B cell (primary cell): Measurements from ENCODE around the gene NEGR1. TPM values are rescaled to one million over a fixed set of nuclear protein-coding genes. Genes with fewer than 3 reads are reported as not detected.

Source experiments
- ATAC-seq: fragments of 200-7000 bp; cut with Tn5 transposase; one replicate; pipeline ENCODE4 v1.10.0; 2021; ENCODE audit warnings: low read depth, mild to moderate bottlenecking, moderate number of reproducible peaks, moderate library complexity
- CTCF ChIA-PET: fragments of 350-600 bp; sonication (Branson Sonifier 250); formaldehyde crosslinking; loops from one replicate; lab custom pipeline; 2021; ENCODE audit warnings: antibody characterized with exemption, inconsistent platforms; lab: Charles Lee
- POLR2A ChIA-PET: fragments of 350-600 bp; sonication (Branson Sonifier 250); formaldehyde crosslinking; loops from one replicate; lab custom pipeline; 2021; ENCODE audit warnings: antibody characterized with exemption; lab: Charles Lee
- DNase-seq: peaks from one replicate; pipeline ENCODE4 v3.0.0; 2013
- H2AFZ ChIP-seq: 2 replicates; pipeline ENCODE4 v1.6.1; 2012; ENCODE audit warnings: mild to moderate bottlenecking, low read depth, low read length; ENCODE audit not compliant: insufficient read depth, poor library complexity, severe bottlenecking
- H3K27ac ChIP-seq, 2 donors: 1 replicate in 1 of 2; 2 replicates in 1 of 2; pipeline ENCODE4 v1.5.1; 2012 to 2013; ENCODE audit warnings: low read length in 2 of 2, mild to moderate bottlenecking in 2 of 2, moderate library complexity in 1 of 2
- H3K27me3 ChIP-seq, 4 experiments: fragments of 200-600 bp in 1 of 4; sonication (generic) in 1 of 4; replicated peaks in 1 of 4; 1 replicate in 2 of 4; 2 replicates in 2 of 4; pipeline versions ENCODE4 v1.6.1 to v1.7.0; 2013 to 2016; ENCODE audit warnings: low read length in 3 of 4, mild to moderate bottlenecking in 2 of 4, mixed read lengths in 1 of 4, moderate library complexity in 1 of 4; ENCODE audit not compliant: insufficient read depth in 4 of 4, control insufficient read depth in 3 of 4; ENCODE audit errors: control extremely low read depth in 1 of 4
- H3K36me3 ChIP-seq, 2 experiments: replicated peaks in 1 of 2; 1 replicate in 1 of 2; 2 replicates in 1 of 2; pipeline versions ENCODE4 v1.6.1 to v1.7.1; 2013; ENCODE audit warnings: low read length in 1 of 2; ENCODE audit not compliant: insufficient read depth in 2 of 2, control insufficient read depth in 1 of 2; ENCODE audit errors: control extremely low read depth in 1 of 2, extremely low read depth in 1 of 2
- H3K4me1 ChIP-seq, 2 donors: fragments of 200-600 bp in 1 of 2; sonication (generic) in 1 of 2; 1 replicate in 1 of 2; 2 replicates in 1 of 2; pipeline versions ENCODE4 v1.5.1 to v1.6.1; 2013 to 2017; ENCODE audit warnings: low read length in 2 of 2; ENCODE audit not compliant: control insufficient read depth in 2 of 2, insufficient read depth in 2 of 2
- H3K4me2 ChIP-seq: replicated peaks from 2 replicates; pipeline ENCODE3; 2012; ENCODE audit warnings: mild to moderate bottlenecking, low read depth, low read length; ENCODE audit not compliant: poor library complexity, severe bottlenecking
- H3K4me3 ChIP-seq, 5 experiments: fragments of 200-600 bp in 1 of 5; sonication (generic) in 1 of 5; 1 replicate in 3 of 5; 2 replicates in 2 of 5; pipeline versions ENCODE4 v1.5.1 to v1.7.0; 2011 to 2016; ENCODE audit warnings: low read length in 4 of 5, mild to moderate bottlenecking in 4 of 5, low read depth in 2 of 5, control low read depth in 1 of 5, moderate library complexity in 1 of 5; ENCODE audit not compliant: insufficient read depth in 1 of 5; ENCODE audit errors: control extremely low read depth in 1 of 5, extremely low read depth in 1 of 5
- H3K79me2 ChIP-seq: fragments of 200-600 bp; sonication (generic); one replicate; pipeline ENCODE4 v1.6.0; 2016; ENCODE audit warnings: low read length; ENCODE audit not compliant: control insufficient read depth, insufficient read depth
- H3K9ac ChIP-seq: fragments of 200-600 bp; sonication (generic); 2 replicates; pipeline ENCODE4 v1.6.1; 2017; ENCODE audit warnings: mild to moderate bottlenecking, low read length, moderate library complexity
- H3K9me3 ChIP-seq, 3 donors: one replicate each; pipeline versions ENCODE4 v1.6.1 to v1.7.1; 2013; ENCODE audit warnings: low read length in 2 of 3; ENCODE audit not compliant: control insufficient read depth in 2 of 3, insufficient read depth in 1 of 3; ENCODE audit errors: control extremely low read depth in 1 of 3
- H4K20me1 ChIP-seq: 2 replicates; pipeline ENCODE4 v1.6.0; 2012; ENCODE audit warnings: mild to moderate bottlenecking, low read length; ENCODE audit not compliant: insufficient read depth, control insufficient read depth, poor library complexity, severe bottlenecking
- H3K27ac Mint-ChIP-seq: one replicate; pipeline ENCODE4 v1.8.0; 2021; ENCODE audit warnings: mixed read lengths
- H3K27me3 Mint-ChIP-seq: one replicate; pipeline ENCODE4 v1.8.0; 2021; ENCODE audit warnings: mixed read lengths
- H3K4me1 Mint-ChIP-seq: one replicate; pipeline ENCODE4 v1.8.0; 2021; ENCODE audit warnings: mixed read lengths
- H3K4me3 Mint-ChIP-seq: one replicate; pipeline ENCODE4 v1.8.0; 2021; ENCODE audit warnings: mixed read lengths
- H3K9me3 Mint-ChIP-seq: one replicate; pipeline ENCODE4 v1.8.0; 2022; ENCODE audit warnings: mixed read lengths; ENCODE audit not compliant: insufficient read depth
- CTCF ChIP-seq: fragments of 200-600 bp; IDR thresholded peaks from one replicate; pipeline ENCODE4 v1.8.0; 2022; ENCODE audit warnings: antibody characterized with exemption, mild to moderate bottlenecking
- EZH2 ChIP-seq: IDR thresholded peaks from 2 replicates; pipeline ENCODE4 v1.6.1; 2012; ENCODE audit warnings: borderline replicate concordance, low read depth, mild to moderate bottlenecking, moderate library complexity, low read length; ENCODE audit not compliant: insufficient read depth, poor library complexity, severe bottlenecking
- WGBS: methylation state at CpG from one replicate; pipeline ENCODE4 v1.1.5; 2013; ENCODE audit warnings: missing lambda C conversion rate; ENCODE audit not compliant: insufficient coverage; 5-methylcytosine and 5-hydroxymethylcytosine counted together
- intact Hi-C: fragments of 100-400 bp; cut with micrococcal nuclease; formaldehyde crosslinking; loops from one replicate; pipeline ENCODE4 v1.10.0; 2022
- polyA plus RNA-seq: library from polyadenylated mRNA; depleted of rRNA; stranded (reverse); fragments of >200 nt; gene quantifications from 2 replicates; pipeline ENCODE4 v1.2.3, GENCODE V29; 2012
- total RNA-seq, 2 donors: library from RNA; stranded (reverse); fragments of 120-200 nt in 1 of 2; gene quantifications; 1 replicate in 1 of 2; 2 replicates in 1 of 2; pipeline versions ENCODE4 v1.2.3 to v1.2.4, GENCODE V29; 2013 to 2022

The NEGR1 gene
- total and polyA plus RNA-seq, 2 donors (not counting 1 experiment from before 2014, with no cell fraction given), result 0.01 TPM; not detected in 1

DNA sequence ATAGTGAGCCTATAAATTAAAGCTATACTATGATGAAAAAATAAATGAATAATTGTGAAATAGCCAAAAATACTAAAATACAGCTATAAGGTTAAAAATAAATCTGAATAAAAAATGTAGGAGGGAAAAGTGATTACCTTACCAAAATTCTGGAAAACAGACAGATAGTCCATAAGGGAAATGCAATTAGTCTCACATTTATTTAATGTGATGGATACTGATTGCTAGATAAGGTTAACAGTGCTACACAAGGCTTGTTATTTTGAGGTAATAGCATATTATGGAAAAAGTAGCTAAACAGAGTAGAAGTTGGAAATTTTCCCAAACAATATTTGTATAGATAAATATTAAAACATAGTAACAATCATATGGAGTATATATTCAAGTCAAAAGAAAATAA is 413.0 kb downstream of the NEGR1 start:
- no peak overlapping the region for H3K4me3 ChIP-seq
- TF ChIP-seq CTCF (no peak), EZH2 (no peak)
- H3K9me3 Mint-ChIP-seq, result peaks cover 2% of the 10 kb centered on the region
- H3K9ac ChIP-seq, result no peak overlapping the region
- H4K20me1 ChIP-seq, result no peaks in the 10 kb centered on the region
- H3K27ac Mint-ChIP-seq, result no peak overlapping the region
- DNase-seq (no peak), ATAC-seq (no peak)
- H3K79me2 ChIP-seq, result no peaks in the 10 kb centered on the region
- H3K36me3 ChIP-seq, result no peaks in the 10 kb centered on the region
- H3K4me3 Mint-ChIP-seq, result no peak overlapping the region
- CTCF ChIA-PET, result no interaction called here
- H3K4me1 Mint-ChIP-seq, result no peaks in the 10 kb centered on the region
- no peak overlapping the region for H3K4me2 ChIP-seq
- no peaks in the 10 kb centered on the region for H3K9me3 ChIP-seq
- intact Hi-C loops, result no loop called here
- H3K27me3 ChIP-seq, result no peaks in the 10 kb centered on the region
- no peaks in the 10 kb centered on the region for H3K27me3 Mint-ChIP-seq
- H2AFZ ChIP-seq, result no peak overlapping the region
- no peak overlapping the region for H3K27ac ChIP-seq
- H3K4me1 ChIP-seq, result no peaks in the 10 kb centered on the region
- POLR2A ChIA-PET, result no interaction called here

DNA sequence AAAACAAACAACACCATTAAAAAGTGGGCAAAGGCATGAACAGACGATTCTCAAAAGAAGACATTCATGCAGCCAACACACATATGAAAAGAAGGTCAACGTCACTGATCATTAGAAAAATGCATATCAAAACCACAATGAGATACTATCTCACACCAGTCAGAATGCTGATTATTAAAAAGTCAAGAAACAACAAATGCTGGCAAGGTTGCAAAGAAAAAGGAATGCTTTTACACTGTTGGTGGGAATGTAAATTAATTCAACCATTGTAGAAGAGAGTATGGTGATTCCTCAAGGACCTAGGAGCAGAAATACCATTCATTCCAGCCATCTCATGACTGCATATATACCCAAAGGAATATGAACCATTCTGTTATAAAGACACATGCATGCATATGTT is 419.6 kb downstream of the NEGR1 start:
- no peak overlapping the region for H3K27ac Mint-ChIP-seq
- no peaks in the 10 kb centered on the region for H4K20me1 ChIP-seq
- no peaks in the 10 kb centered on the region for H3K27me3 ChIP-seq
- WGBS, result 85% methylated on average over 2 of the region's 2 CpGs
- H2AFZ ChIP-seq, result no peak overlapping the region
- POLR2A ChIA-PET, result no interaction called here
- H3K9me3 ChIP-seq, result no peaks in the 10 kb centered on the region
- no peak overlapping the region for H3K9ac ChIP-seq
- no peaks in the 10 kb centered on the region for H3K4me1 ChIP-seq
- no peaks in the 10 kb centered on the region for H3K36me3 ChIP-seq
- DNase-seq (no peak), ATAC-seq (no peak)
- no peak overlapping the region for H3K27ac ChIP-seq
- H3K4me2 ChIP-seq, result no peak overlapping the region
- H3K4me3 Mint-ChIP-seq, result no peak overlapping the region
- H3K4me3 ChIP-seq, result no peak overlapping the region
- intact Hi-C loops, result no loop called here
- no peaks in the 10 kb centered on the region for H3K79me2 ChIP-seq
- H3K9me3 Mint-ChIP-seq, result peaks cover 6% of the 10 kb centered on the region
- CTCF ChIA-PET, result no interaction called here
- no peaks in the 10 kb centered on the region for H3K4me1 Mint-ChIP-seq
- TF ChIP-seq EZH2, result no peak
- no peak for TF ChIP-seq CTCF
- H3K27me3 Mint-ChIP-seq, result no peaks in the 10 kb centered on the region
